Prostate gland (tissue), 2 donors: ENCODE results near the gene COMMD1. TPM values are rescaled to one million over a fixed set of nuclear protein-coding genes. Genes with fewer than 3 reads are reported as not detected.

ENCODE experiments used
- DNase-seq: peaks from one replicate; pipeline ENCODE4 v3.0.0-alpha.2; 2019; ENCODE audit warnings: low spot score
- H3K27ac ChIP-seq, 2 donors: fragments of 200-600 bp; sonication (generic); 2 replicates each; pipeline ENCODE4 v1.5.1; 2017 to 2019
- H3K27me3 ChIP-seq: fragments of 200-600 bp; sonication (generic); replicated peaks from 2 replicates; pipeline ENCODE4 v1.5.1; 2019; ENCODE audit not compliant: insufficient read depth
- H3K36me3 ChIP-seq, 2 donors: fragments of 200-600 bp; sonication (generic); 1 replicate in 1 of 2; 2 replicates in 1 of 2; pipeline versions ENCODE4 v1.5.1 to v1.8.1; 2017 to 2019
- H3K4me1 ChIP-seq: fragments of 200-600 bp; sonication (generic); replicated peaks from 2 replicates; pipeline ENCODE4 v1.5.1; 2019
- H3K4me3 ChIP-seq, 2 donors: fragments of 200-600 bp; sonication (generic); 2 replicates each; pipeline ENCODE4 v1.5.1; 2017 to 2019
- H3K9me3 ChIP-seq: fragments of 200-600 bp; sonication (generic); 2 replicates; pipeline ENCODE4 v1.5.1; 2017
- POLR2A ChIP-seq: fragments of 450-650 bp; IDR thresholded peaks from one replicate; pipeline ENCODE4 v1.6.1; 2016; ENCODE audit warnings: antibody characterized with exemption, mild to moderate bottlenecking
- POLR2AphosphoS5 ChIP-seq: sonication (generic); formaldehyde crosslinking; IDR thresholded peaks from one replicate; pipeline ENCODE4 v1.6.1; 2017; ENCODE audit warnings: antibody characterized with exemption
- WGBS: methylation state at CpG from one replicate; pipeline ENCODE4 v1.1.5; 2018; 5-methylcytosine and 5-hydroxymethylcytosine counted together
- intact Hi-C: fragments of 100-400 bp; cut with DNase I; formaldehyde crosslinking; loops from one replicate; pipeline ENCODE4 v1.14.2; 2022
- total RNA-seq, 2 donors: library from RNA; depleted of rRNA; stranded (reverse); fragments of >200 nt; gene quantifications; one replicate each; pipeline ENCODE4 v1.1.0, GENCODE V29; 2016
- TF ChIP-seq, protein P1 (sequence below), 4 experiments: fragments of 200-600 bp in 2 of 4; fragments of 450-650 bp in 2 of 4; sonication (generic) in 2 of 4; IDR thresholded peaks; 1 replicate in 3 of 4; 2 replicates in 1 of 4; pipeline ENCODE4 v1.5.1; 2016 to 2019; ENCODE audit warnings: antibody characterized with exemption in 4 of 4, mild to moderate bottlenecking in 2 of 4, moderate library complexity in 2 of 4

Gene COMMD1
- total RNA-seq, 2 donors from 2014 or later, result 41.9 to 63.9 TPM

DNA sequence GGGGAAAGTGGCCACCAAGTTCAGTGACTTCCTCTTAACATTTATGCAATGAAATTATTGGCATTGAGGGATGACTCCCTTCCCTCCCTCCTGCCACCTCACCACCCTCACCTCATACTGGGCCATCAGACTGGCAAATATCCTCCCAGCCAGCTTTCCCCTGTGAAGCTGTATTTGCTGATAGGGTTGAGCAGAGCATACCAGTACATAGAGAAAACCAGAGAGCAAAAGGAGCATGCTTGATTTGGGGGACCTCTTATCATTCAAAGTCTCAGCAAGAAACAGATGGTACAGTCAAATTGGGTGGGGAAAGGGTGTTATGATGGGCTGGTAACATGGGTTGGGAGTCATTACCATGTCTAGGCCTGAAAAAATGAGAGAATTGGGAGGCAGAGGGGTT, 271.3 kb downstream of the COMMD1 start:
- no peaks in the 10 kb centered on the region for H3K4me1 ChIP-seq
- TF ChIP-seq, protein P1, sequence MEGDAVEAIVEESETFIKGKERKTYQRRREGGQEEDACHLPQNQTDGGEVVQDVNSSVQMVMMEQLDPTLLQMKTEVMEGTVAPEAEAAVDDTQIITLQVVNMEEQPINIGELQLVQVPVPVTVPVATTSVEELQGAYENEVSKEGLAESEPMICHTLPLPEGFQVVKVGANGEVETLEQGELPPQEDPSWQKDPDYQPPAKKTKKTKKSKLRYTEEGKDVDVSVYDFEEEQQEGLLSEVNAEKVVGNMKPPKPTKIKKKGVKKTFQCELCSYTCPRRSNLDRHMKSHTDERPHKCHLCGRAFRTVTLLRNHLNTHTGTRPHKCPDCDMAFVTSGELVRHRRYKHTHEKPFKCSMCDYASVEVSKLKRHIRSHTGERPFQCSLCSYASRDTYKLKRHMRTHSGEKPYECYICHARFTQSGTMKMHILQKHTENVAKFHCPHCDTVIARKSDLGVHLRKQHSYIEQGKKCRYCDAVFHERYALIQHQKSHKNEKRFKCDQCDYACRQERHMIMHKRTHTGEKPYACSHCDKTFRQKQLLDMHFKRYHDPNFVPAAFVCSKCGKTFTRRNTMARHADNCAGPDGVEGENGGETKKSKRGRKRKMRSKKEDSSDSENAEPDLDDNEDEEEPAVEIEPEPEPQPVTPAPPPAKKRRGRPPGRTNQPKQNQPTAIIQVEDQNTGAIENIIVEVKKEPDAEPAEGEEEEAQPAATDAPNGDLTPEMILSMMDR (IDR thresholded peaks at IDR 0.05), result no peak
- TF ChIP-seq POLR2AphosphoS5 (no peak), POLR2A (no peak)
- intact Hi-C loops, result no loop called here

DNA sequence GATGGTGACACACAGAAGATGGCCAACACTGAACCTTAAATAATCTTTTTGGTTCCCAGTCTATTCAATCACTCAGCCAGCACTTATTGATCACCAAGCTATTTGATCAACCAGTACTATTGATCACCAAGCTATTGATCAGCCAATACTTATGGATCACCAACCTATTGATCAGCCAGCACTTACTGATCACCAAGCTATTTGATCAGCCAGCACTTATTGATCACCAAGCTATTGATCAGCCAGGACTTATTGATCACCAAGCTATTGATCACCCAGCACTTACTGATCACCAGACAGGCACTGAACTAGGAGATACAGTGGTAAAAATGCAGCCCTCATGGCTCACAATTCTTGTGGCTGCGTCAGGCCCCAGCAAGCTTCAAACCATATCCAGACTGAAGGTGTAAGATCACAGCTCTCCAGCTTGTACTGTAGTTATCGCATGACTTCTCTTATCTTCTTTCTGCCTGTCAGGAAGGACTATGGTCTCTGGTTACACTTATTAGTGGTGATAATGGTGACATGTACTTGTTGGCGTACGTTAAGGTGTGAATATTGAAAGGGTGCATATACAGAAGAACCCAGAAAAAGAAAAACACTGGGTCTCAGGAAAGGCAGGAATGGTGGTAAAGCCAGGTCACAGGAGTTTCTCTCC, 272.0 kb downstream of the COMMD1 start:
- Histone ChIP-seq H3K4me3 (no peak overlapping the region), H3K27me3 (no peaks in the 10 kb centered on the region)
- TF ChIP-seq POLR2AphosphoS5, result no peak
- TF ChIP-seq POLR2A, result no peak
- TF ChIP-seq, protein P1 (IDR thresholded peaks at IDR 0.05), result no peak

More for the DNA sequence above, 271.3 kb downstream of the COMMD1 start:
- Histone ChIP-seq H3K9me3 (no peaks in the 10 kb centered on the region), H3K4me3 (no peak overlapping the region), H3K27me3 (no peaks in the 10 kb centered on the region), H3K27ac (no peak overlapping the region), H3K36me3 (no peaks in the 10 kb centered on the region)
- no peak for DNase-seq

DNA sequence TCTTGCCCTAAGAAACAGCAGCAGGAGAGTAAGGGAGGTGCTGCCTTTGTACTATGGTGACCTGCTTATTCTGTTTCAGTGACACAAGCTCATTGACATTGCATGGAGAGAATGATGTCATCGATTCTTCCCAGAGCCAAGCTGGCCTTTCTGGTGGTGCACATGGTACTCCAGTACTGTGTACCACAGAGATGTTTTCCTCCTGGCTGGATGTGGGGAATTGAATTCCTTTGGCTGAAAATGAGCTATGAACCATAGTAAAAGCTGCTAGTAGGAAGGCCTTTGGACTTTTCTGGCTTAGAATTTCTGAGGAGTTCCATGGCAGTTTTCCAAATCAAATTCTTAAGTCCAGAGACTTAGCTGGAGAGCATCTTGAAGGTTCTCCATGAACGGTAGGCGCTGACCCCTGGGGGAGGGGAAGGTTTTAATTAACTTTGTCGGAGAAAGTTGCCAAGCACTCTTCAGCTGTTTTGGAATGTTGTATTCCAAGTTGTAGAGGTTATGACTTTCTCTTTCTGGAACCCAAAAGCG, 273.3 kb downstream of the COMMD1 start:
- Histone ChIP-seq H3K9me3 (no peaks in the 10 kb centered on the region), H3K4me1 (no peaks in the 10 kb centered on the region), H3K36me3 (no peaks in the 10 kb centered on the region), H3K27ac (no peak overlapping the region), H3K27me3 (no peaks in the 10 kb centered on the region), H3K4me3 (no peak overlapping the region)
- TF ChIP-seq POLR2A (no peak), POLR2AphosphoS5 (no peak)
- TF ChIP-seq, protein P1 (IDR thresholded peaks at IDR 0.05), result no peak
- DNase-seq, result no peak
- 75% methylated on average over 5 of the region's 5 CpGs for WGBS
- intact Hi-C loops, result no loop called here

More for the DNA sequence above, 272.0 kb downstream of the COMMD1 start:
- no peaks in the 10 kb centered on the region for H3K4me1 ChIP-seq
- H3K27ac ChIP-seq, result no peak overlapping the region
- over 99% methylated on average over 4 of the region's 4 CpGs for WGBS
- no peaks in the 10 kb centered on the region for H3K9me3 ChIP-seq
- DNase-seq, result no peak
- no peaks in the 10 kb centered on the region for H3K36me3 ChIP-seq
- intact Hi-C loops, result no loop called here

DNA sequence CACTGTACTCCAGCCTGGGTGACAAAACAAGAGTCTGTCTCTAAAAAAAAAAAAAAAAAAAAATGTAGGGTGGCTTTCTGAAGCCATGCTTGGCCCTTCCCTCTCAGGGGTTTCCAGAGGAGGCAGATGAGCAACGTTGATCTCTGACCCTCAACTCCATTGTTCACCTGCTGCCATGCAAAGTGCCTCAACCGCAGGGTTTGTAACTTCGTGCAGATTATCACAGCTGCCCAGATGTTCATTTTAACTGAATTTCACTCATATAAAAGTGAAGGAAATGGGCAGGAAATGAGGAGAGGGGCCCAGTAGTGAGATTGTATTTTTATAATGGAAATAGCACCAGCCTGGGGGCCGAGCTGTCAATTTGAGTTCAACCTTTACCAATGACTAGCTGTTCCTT, 275.5 kb downstream of the COMMD1 start:
- WGBS, result 60% methylated on average over 4 of the region's 4 CpGs

More for the DNA sequence above, 275.5 kb downstream of the COMMD1 start:
- H3K27me3 ChIP-seq, result no peaks in the 10 kb centered on the region
- intact Hi-C loops, result no loop called here
- no peak overlapping the region for H3K27ac ChIP-seq
- no peaks in the 10 kb centered on the region for H3K9me3 ChIP-seq
- H3K36me3 ChIP-seq, result no peaks in the 10 kb centered on the region
- H3K4me1 ChIP-seq, result no peaks in the 10 kb centered on the region
- H3K4me3 ChIP-seq, result no peak overlapping the region
- no peak for DNase-seq
- TF ChIP-seq POLR2AphosphoS5, result no peak
- TF ChIP-seq, protein P1 (IDR thresholded peaks at IDR 0.05), result no peak
